Smooth muscle cell (in vitro differentiated cells): ENCODE measurements around the gene MUC6. TPM values are rescaled to one million over a fixed set of nuclear protein-coding genes. Genes with fewer than 3 reads are reported as not detected.

Experiments
- DNase-seq: peaks from one replicate; lab custom pipeline; 2025; ENCODE audit not compliant: unreplicated experiment; lab: John Stamatoyannopoulos, UW
- H2AFZ ChIP-seq: fragments of 200-600 bp; sonication (generic); 2 replicates; pipeline ENCODE4 v1.6.0; 2016; ENCODE audit warnings: antibody characterized with exemption, low read depth, mild to moderate bottlenecking
- H3F3A ChIP-seq: fragments of 200-600 bp; sonication (generic); 2 replicates; pipeline ENCODE4 v1.6.0; 2017; ENCODE audit warnings: antibody characterized with exemption, low read depth
- H3K27ac ChIP-seq: fragments of 200-600 bp; sonication (generic); 2 replicates; pipeline ENCODE4 v1.5.1; 2016; ENCODE audit warnings: low read depth, mild to moderate bottlenecking
- H3K27me3 ChIP-seq: fragments of 200-600 bp; sonication (generic); 2 replicates; pipeline ENCODE4 v1.6.1; 2016; ENCODE audit warnings: low read depth, mild to moderate bottlenecking
- H3K36me3 ChIP-seq: fragments of 200-600 bp; sonication (generic); 2 replicates; pipeline ENCODE4 v1.5.1; 2016; ENCODE audit warnings: low read depth
- H3K4me1 ChIP-seq: fragments of 200-600 bp; sonication (generic); 2 replicates; pipeline ENCODE4 v1.5.1; 2016; ENCODE audit warnings: low read depth
- H3K4me2 ChIP-seq: fragments of 200-600 bp; sonication (generic); 2 replicates; pipeline ENCODE4 v1.6.0; 2016; ENCODE audit warnings: mild to moderate bottlenecking
- H3K4me3 ChIP-seq: fragments of 200-600 bp; sonication (generic); 2 replicates; pipeline ENCODE4 v1.5.1; 2016; ENCODE audit warnings: mild to moderate bottlenecking
- H3K79me2 ChIP-seq: fragments of 200-600 bp; sonication (generic); 2 replicates; pipeline ENCODE4 v1.6.0; 2016; ENCODE audit warnings: low read depth, mild to moderate bottlenecking
- H3K9ac ChIP-seq: fragments of 200-600 bp; sonication (generic); 2 replicates; pipeline ENCODE4 v1.6.0; 2016; ENCODE audit warnings: low read depth
- H3K9me3 ChIP-seq: fragments of 200-600 bp; sonication (generic); replicated peaks from 2 replicates; pipeline ENCODE4 v1.5.1; 2016; ENCODE audit warnings: low read depth
- H4K20me1 ChIP-seq: fragments of 200-600 bp; sonication (generic); 2 replicates; pipeline ENCODE4 v1.6.0; 2016; ENCODE audit warnings: low read depth
- CTCF ChIP-seq: fragments of 200-600 bp; sonication (generic); IDR thresholded peaks from 2 replicates; pipeline ENCODE4 v1.5.1; 2017; ENCODE audit warnings: borderline replicate concordance, mild to moderate bottlenecking, antibody characterized with exemption; ENCODE audit not compliant: insufficient read depth, poor library complexity, severe bottlenecking
- WGBS: methylation state at CpG from one replicate; pipeline ENCODE4 v1.1.7; 2016; ENCODE audit warnings: low lambda C conversion rate; 5-methylcytosine and 5-hydroxymethylcytosine counted together
- polyA plus RNA-seq: library from polyadenylated mRNA; unstranded; fragments of >200 nt; fragmentation: Nextera tagmentation; extraction: Ambion mirVana; gene quantifications from 2 replicates; pipeline ENCODE4 v1.2.1, GENCODE V29; 2016
- total RNA-seq: library from RNA; depleted of rRNA; stranded (reverse); fragments of >200 nt; gene quantifications from 2 replicates; pipeline ENCODE4 v1.2.3, GENCODE V29; 2014

MUC6 gene
- total and polyA plus RNA-seq, 2 experiments from 2014 or later, result not detected

GRCh38 chr11:971092-971690 is 65.3 kb downstream of the MUC6 start:
- Histone ChIP-seq H3K79me2 (peaks cover 25% of the 10 kb centered on the region), H3K4me2 (no peak overlapping the region), H3K27me3 (no peaks in the 10 kb centered on the region), H3K27ac (no peak overlapping the region), H4K20me1 (peaks cover 73% of the 10 kb centered on the region), H3K9me3 (no peaks in the 10 kb centered on the region), H3K36me3 (no peaks in the 10 kb centered on the region), H3K4me3 (no peak overlapping the region), H3F3A (no peaks in the 10 kb centered on the region), H3K9ac (no peak overlapping the region), H2AFZ (no peak overlapping the region), H3K4me1 (no peaks in the 10 kb centered on the region)
- no peak for TF ChIP-seq CTCF
- DNase-seq, result no peak
- 98% methylated on average over 9 of the region's 12 CpGs for WGBS

DNA sequence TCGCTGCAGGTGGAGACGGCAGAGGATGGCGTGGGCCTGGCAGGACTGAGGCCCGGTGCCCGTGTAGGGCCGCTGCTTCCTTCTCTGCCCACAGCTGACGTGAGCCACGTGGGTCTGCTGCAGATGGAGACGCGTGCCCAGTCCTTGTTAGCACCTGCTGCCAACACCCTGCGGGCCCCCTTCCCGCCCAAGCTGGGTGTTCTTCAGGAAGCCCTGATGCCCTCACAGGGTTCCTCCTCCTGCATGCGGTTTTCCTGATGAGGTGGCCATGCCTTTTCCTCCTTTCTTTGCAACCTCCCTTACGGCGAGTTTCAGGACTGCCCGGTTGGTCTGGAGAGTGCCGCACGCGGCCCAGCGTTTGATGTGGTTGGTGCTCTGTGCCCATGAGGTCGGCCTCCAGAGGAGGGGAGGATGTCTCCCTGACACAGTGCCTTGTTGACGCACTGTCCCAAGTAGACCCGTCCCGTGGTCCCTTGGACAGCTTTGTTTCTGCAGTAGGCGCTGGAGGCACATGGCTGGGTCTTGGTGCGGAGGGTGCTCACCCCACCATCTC is 66.1 kb downstream of the MUC6 start:
- Histone ChIP-seq H3K79me2 (peaks cover 33% of the 10 kb centered on the region), H3K27me3 (no peaks in the 10 kb centered on the region), H3K4me2 (no peak overlapping the region), H3K36me3 (no peaks in the 10 kb centered on the region), H3F3A (no peaks in the 10 kb centered on the region), H3K27ac (no peak overlapping the region), H3K4me3 (no peak overlapping the region), H3K9me3 (no peaks in the 10 kb centered on the region), H3K4me1 (no peaks in the 10 kb centered on the region), H3K9ac (no peak overlapping the region), H2AFZ (no peak overlapping the region), H4K20me1 (peaks cover 75% of the 10 kb centered on the region)
- no peak for DNase-seq
- TF ChIP-seq CTCF, result no peak
- 89% methylated on average over 26 of the region's 26 CpGs for WGBS

DNA sequence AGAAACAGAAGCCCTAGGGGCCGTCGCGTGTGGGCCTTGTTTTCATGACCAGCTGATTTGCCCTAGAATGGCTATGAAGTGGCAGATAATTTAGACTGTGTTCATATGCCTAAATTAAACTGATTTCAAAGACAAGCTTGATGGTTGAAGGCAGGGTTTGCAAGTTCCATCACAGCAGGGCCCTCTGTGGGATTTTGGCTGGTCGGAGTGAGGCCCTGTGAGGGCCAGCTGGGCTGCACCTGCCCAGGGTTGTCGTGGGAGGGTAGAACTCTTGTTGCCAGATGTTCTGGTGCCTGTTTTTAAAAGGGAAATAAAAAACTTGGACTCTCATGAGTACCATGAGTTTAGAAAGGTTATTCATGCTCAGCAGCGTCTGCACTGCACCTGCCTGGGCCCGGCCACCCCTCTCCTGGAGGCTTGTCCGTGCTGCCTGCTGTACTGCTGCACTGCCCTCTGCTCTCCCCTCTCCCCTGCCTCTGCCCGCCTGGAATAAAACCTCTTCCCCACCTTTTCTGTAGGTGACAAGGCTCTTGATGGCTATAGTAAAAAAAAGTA is 66.8 kb downstream of the MUC6 start:
- H3K79me2 ChIP-seq, result peaks cover 36% of the 10 kb centered on the region
- H3K4me2 ChIP-seq, result no peak overlapping the region
- H3K9ac ChIP-seq, result no peak overlapping the region
- 90% methylated on average over 9 of the region's 9 CpGs for WGBS
- H3K4me3 ChIP-seq, result no peak overlapping the region
- DNase-seq, result no peak
- no peaks in the 10 kb centered on the region for H3K9me3 ChIP-seq
- no peaks in the 10 kb centered on the region for H3K36me3 ChIP-seq
- no peaks in the 10 kb centered on the region for H3K27me3 ChIP-seq
- H4K20me1 ChIP-seq, result peaks cover 73% of the 10 kb centered on the region
- no peaks in the 10 kb centered on the region for H3K4me1 ChIP-seq
- no peak for TF ChIP-seq CTCF
- no peaks in the 10 kb centered on the region for H3F3A ChIP-seq
- H3K27ac ChIP-seq, result no peak overlapping the region
- H2AFZ ChIP-seq, result no peak overlapping the region
